HCEC 1CT (cell line): ENCODE measurements around the gene ANKS4B.
"Not testable (repeated sequence)": the region's sequence is repeated elsewhere in the genome, so short reads cannot be mapped to it uniquely, and the experiment has no call there.

Source experiments
- DNase-seq: peaks from one replicate; pipeline ENCODE4 v3.0.0-alpha.2; 2017

The ANKS4B gene

DNA sequence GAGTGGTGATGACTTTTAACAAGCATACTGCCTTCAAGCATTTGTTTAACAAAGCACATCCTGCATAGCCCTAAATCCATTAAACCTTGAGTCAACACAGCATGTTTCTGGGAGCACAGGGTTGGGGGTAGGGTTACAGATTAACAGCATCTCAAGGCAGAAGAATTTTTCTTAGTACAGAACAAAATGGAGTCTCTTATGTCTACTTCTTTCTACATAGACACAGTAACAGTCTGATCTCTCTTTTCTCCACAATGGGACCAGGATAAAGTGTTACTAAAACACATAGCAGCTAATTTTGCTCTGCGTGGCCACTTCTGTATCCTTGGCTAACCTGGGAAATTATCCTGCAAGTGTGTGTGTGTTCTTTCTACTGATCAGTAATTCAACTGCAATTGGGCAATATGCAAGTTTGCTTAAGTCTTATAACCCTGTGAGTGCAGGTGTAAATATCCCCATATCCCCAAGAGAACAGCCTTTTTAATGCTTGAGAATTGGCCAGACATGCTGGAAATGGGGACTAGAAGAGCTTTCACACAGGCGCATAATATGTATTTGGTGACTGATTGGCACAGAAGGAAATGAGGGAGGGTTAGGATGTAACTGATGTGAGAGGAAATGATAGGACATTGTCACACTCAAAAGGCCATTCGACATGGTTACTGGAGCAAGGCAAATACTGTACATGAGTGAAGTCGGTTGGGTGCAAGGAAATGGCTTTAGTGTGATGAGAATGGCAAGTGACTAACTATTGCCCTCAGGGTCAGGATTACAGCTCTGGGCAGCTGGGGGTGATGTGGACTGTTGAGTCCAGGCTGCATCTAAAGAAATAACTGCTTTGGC is 10.8 kb upstream of the ANKS4B start:
- DNase-seq: no peak

GRCh38 chr16:21223787-21224186 is 9.7 kb upstream of the ANKS4B start:
- DNase-seq: no peak

GRCh38 chr16:21224800-21225199 is 8.7 kb upstream of the ANKS4B start:
- no peak for DNase-seq

DNA sequence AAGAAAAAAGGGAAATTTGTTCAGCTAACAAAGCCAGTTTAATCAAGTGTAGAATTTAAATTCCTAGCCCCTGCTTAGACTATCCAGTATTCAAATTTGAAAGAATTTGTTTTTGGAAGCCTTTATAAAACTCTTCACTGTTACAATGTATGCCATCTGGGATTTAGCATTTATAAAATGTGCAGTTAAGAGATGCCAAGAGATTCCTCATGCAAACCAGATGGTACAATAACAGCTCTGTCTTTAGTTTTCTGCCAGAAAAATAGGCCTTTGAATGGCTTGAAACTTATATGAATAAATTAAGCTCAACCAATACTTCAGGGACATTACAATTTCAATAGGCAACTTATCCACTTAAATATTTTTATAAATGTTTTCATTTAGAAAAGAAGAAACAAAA is 6.8 kb upstream of the ANKS4B start:
- DNase-seq: no peak

GRCh38 chr16:21227866-21228265 is 5.6 kb upstream of the ANKS4B start:
- DNase-seq: no peak

DNA sequence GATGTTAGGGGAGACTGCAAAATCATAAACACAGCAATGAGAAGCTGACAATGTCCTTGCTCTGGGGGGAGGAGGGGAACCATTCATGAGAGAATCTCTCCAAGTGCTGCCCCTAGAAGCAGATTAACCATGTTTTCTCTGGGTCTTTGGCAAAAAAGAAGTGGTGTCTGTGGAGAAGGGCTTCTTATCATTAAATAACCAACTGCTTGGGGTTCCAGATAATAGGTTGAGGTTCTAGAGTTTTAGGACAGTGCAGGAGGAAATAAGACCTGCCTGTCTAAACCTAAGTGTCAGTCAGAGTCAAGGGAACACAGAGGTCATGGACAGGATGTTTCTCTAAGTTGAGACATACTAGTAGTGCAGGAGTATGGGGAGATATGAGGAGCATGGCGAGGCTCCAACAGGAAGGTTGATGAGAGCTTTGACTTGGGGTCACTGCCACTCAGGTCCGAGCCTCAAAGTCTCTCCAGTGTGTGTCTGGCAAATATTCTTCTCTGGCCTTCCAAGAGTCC is 5.1 kb upstream of the ANKS4B start:
- no peak for DNase-seq

GRCh38 chr16:21233045-21233520 is 416 bp upstream of the ANKS4B start:
- no peak for DNase-seq

DNA sequence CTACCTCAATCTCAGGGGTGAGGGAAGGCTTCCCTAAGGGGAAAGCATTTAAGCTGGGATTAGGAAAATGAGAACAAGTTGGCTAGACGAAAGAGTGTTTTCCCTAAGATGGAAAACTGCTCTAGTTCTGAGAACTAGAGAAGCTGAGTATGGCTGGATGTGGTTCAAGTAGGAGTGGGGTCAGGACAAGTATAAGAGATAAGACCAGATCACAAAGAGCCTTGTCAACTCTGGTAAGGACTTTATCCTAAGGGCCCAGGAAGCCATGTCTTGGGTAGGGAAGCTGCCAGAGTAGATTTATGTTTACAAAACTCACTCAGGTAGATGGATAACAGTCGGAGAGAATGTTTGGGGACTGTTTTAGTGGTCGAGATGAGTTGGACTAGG is 1.7 kb downstream of the ANKS4B start:
- DNase-seq: no peak

DNA sequence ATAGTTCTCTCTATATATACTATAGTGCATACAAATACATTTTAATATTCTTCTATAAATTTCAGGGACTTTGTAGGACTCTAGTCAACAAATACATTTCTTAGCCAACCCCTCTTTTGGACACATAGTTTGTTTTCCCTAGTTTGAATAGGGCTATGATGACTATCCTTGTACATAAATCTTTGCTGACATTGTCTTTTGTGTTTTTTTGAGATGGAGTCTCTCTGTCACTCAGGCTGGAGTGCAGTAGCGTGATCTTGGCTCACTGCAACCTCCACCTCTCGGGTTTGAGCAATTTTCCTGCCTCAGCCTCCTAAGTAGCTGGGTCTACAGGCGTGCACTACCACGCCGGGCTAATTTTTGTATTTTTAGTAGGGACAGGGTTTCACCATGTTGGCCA is 3.3 kb downstream of the ANKS4B start:
- DNase-seq: no peak

- DNase-seq: no peak
These were observed 6.1 kb downstream of the ANKS4B start for GRCh38 chr16:21239646-21240045.

- DNase-seq: no peak
These were observed 9.3 kb downstream of the ANKS4B start for GRCh38 chr16:21242756-21243155.

- DNase-seq: no peak
These were observed 11.2 kb downstream of the ANKS4B start for GRCh38 chr16:21244518-21245215.

DNA sequence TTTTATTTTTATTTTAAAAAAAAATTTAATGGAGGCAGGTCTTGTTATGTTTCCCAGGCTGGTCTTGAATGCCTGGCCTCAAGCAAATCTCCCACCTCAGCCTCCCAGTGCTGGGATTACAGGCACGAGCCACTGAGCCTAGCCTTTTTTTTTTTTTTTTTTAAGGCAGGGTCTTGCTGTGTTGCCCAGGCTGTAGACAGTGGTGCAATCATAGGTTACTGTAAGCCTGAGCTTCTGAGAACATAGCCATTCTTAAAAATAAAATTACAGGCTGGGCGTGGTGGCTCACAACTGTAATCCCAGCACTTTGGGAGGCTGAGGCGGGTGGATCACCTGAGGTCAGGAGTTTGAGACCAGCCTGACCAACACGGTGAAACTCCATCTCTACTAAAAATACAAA is 14.7 kb downstream of the ANKS4B start:
- DNase-seq: not testable (repeated sequence)

DNA sequence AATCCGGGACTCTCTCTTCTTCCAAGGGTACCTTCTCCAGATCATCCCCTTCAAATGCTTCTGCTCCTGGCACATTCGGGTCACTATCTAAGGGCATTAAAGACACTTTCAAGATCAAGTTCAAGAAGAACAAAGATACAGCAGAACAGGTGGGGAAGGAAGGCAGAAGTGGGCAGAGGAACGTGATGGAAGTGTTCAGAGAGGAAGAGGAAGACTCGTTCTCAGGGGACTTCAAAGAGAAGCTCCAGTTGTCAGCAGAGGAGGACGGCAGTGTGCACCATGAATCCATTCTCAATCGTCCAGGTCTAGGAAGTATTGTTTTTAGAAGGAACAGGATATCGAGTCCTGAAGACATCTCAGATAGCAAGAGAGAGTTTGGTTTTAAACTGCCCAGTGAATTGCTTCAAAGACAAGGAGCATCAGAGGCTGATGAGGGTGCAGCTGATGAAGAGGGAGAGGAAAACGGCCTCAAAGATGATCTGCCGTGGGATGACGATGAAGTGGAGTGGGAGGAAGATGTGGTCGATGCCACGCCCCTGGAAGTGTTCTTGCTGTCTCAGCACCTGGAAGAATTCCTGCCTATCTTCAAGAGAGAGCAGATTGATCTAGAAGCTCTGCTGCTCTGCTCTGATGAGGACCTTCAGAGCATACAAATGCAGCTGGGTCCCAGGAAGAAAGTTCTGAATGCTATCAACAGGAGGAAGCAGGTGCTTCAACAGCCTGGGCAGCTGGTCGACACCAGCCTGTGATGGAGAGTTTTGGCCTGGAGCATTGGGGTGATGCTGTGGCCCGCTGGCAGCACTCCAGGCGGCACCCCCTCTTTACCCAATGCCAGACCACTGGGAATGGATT is 16.8 kb downstream of the ANKS4B start:
- no peak for DNase-seq

DNA sequence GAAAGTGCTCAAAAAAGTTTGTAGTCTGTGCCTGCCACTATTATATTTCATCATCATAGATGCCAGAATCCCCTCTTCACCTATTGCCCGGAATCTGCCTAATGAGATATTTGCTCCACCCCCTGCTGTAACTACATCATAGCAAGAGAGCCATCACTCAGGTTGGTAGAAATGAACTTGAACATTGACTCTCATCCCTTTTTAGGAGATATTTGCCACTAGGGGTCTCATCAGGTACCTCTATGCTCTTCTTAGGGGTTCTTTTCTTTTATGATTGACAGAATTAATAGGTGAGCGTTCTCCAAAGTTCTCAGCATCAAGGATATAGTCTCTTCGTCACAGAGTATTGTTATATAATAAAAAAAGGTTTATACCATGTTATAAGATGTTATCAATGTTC is 20.0 kb downstream of the ANKS4B start:
- no peak for DNase-seq

GRCh38 chr16:21256636-21257035 is 23.1 kb downstream of the ANKS4B start:
- no peak for DNase-seq

- DNase-seq: no peak
These were observed 23.8 kb downstream of the ANKS4B start for GRCh38 chr16:21257284-21257683.

DNA sequence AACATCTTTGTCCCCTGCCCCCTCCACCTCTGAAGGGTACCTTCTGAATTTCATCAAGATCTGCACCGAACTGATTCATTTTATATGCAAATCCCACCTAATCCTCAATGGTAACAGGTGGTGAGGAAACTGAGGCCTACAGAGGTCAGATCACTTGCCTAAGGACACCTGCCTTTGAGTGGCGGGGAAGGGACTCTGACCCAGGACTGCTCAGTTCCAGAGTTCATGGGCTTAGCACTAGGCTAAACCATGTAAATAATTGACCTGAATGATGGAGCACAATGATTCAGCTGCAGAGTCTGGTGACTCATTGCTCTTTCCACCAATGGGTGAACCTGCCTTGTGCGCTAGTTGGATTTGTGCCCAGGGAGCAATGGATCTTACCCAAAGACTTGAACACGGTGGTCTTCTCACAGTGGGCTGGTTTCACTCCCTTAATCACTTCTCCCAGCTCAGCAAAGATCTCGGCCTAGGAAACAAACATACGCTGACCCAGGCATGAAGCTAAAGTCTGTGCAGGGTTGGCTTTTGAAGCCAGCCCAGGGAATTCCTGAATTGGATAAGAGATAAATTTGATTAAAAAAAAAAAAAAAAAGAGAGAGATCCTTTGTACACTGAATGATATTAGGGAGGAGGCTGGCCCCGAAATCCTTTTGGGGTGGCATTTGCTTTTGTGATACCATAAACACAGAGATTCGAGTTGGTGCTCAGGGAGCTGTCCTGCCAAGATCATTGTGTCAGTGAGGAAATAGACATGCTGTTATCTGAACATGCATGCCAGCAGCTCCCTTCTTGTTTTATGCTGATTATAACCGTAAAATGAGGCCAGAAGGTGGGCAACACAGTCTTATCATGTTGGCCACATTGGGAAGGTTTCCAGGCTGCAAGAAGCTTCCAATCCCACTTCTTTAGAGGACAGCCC is 27.6 kb downstream of the ANKS4B start:
- DNase-seq: peak; percentile 82

DNA sequence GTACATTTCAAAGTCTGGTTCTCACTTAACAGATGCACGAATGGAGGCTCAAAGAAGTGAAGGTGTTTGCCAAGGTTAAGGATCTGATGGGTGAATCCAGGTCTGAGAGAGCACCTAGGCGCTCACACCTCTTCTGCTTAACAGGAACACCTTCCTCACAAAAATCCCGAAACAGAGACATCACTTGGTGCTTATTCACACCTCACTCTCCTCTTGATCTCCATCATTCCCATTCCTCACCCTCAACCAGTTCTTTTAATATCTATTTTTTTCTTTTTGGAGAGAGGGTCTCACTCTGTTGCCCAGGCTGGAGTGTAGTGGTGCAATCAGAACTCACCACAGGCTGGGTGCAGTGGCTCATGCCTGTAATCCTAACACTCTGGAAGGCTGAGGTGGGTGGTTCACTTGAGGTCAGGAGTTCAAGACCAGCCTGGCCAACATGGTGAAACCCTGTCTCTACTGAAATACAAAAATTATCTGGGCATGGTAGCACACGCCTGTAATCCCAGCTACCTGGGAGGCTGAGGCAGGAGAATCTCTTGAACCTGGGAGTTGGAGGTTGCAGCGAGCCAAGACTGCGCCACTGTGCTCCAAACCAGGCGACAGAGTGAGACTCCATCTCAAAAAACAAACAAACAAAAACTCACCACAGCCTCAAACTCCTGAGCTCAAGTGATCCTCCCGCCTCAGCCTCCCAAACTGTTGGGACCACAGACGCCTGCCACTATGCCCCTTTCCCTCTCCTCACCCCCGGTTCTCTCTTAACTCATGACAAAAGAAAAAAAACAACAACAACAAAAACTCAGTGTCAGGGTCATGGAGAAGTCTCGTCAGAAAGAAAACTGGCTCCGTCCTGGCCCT is 29.5 kb downstream of the ANKS4B start:
- no peak for DNase-seq

DNA sequence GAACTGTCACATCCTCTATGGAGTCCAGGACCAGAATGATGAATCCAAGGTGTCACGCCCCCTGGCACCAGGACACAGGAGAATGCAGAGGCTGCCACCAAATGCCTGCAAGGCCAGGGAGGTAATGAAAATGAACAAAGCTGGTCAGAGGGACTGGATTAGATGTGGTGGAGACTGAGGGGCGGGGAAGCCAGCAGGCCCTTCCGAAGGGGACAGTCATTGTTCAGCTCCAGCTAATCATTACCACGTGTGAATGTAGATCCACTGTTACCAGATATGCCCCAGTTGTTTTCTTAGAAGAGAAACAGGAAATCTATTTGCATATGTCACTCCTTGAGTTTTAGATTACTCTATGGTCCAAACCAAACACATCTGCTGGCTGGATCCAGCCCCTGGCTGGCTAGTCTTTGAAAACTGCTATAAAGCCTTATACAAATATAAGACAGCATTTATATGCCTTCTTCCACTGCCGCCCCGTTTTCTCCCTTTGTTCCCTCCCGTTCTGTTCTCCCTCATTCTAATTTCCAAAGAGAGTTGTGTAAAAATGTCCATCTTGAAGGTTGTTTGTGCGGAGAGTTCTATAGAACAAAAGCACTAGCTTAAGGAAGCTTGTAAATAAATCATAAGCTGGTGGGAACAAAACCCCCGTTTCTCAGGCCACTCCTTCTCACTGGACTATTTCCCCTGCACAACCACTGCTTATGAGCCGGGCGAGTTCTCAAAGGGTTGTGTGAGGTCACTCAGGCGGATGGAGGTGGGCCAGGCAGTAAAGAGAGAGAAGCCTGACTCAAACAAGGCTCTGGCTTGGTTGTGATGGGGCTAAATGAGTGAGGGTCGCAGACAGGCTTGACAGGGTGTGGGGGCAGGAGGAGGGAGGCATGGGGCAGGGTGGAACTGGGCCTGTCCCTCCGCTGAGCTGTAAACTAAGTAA is 30.4 kb downstream of the ANKS4B start:
- DNase-seq: peak; percentile 21
